Stimulated activated CD4-positive, alpha-beta T cell treated with anti-CD3 and anti-CD28 coated beads, Interleukin-4, amount 100 ng/mL, for 24 hours (primary cell): Measurements from ENCODE around the gene MPST.
"Not testable (repeated sequence)": the region's sequence is repeated elsewhere in the genome, so short reads cannot be mapped to it uniquely, and the experiment has no call there.

ENCODE experiments used
- DNase-seq: peaks from one replicate; pipeline ENCODE4 v3.0.0-alpha.2; 2020

The MPST gene

GRCh38 chr22:37019309-37020191 is at the start of gene MPST, which contains the start of gene TST:
Gene MPST (plus strand): TSS chr22:37019742. CDS start chr22:37019837, 95 bp downstream.
Gene TST (minus strand): TSS chr22:37019447. CDS start chr22:37018732, 715 bp downstream.
- peak; percentile 36 for DNase-seq

- DNase-seq: no peak
Observed at GRCh38 chr22:36971341-36972125, 48.0 kb upstream of the MPST start.

- DNase-seq: no peak
Observed at GRCh38 chr22:36976606-36977005, 42.9 kb upstream of the MPST start.

GRCh38 chr22:36977401-36977861 is 42.1 kb upstream of the MPST start:
- DNase-seq: peak; percentile 81

GRCh38 chr22:36977947-36978660 is 41.4 kb upstream of the MPST start:
- peak; percentile 93 for DNase-seq

GRCh38 chr22:36979016-36979910 is 40.3 kb upstream of the MPST start:
- no peak for DNase-seq

- no peak for DNase-seq
Observed at GRCh38 chr22:36981247-36981775, 38.2 kb upstream of the MPST start.

- DNase-seq: no peak
Observed at GRCh38 chr22:36982136-36982535, 37.4 kb upstream of the MPST start.

GRCh38 chr22:36985211-36985889 is 34.2 kb upstream of the MPST start:
- no peak for DNase-seq

- peak; percentile 51 for DNase-seq
Observed at GRCh38 chr22:36986242-36986821, 33.2 kb upstream of the MPST start.

- DNase-seq: no peak
Observed at GRCh38 chr22:36988075-36988832, 31.3 kb upstream of the MPST start.

- not testable (repeated sequence) for DNase-seq
Observed at GRCh38 chr22:36989012-36989411, 30.5 kb upstream of the MPST start.

- no peak for DNase-seq
Observed at GRCh38 chr22:36990457-36990856, 29.1 kb upstream of the MPST start.

- no peak for DNase-seq
Observed at GRCh38 chr22:36991206-36991605, 28.3 kb upstream of the MPST start.

GRCh38 chr22:36997746-36998145 is 21.8 kb upstream of the MPST start:
- no peak for DNase-seq

GRCh38 chr22:36998620-36999351 is 20.8 kb upstream of the MPST start:
- no peak for DNase-seq

- DNase-seq: no peak
Observed at GRCh38 chr22:36999463-36999862, 20.1 kb upstream of the MPST start.

GRCh38 chr22:37000676-37001534 is 18.6 kb upstream of the MPST start:
- no peak for DNase-seq
